ENCODE data around the gene EGFL7. TPM values are rescaled to one million over a fixed set of nuclear protein-coding genes. Genes with fewer than 3 reads are reported as not detected.

The EGFL7 gene
- total RNA-seq, 2 experiments from 2014 or later = 0.29 to 1.1 TPM

GRCh38 chr9:136681029-136681428 is 18.3 kb downstream of the EGFL7 start:
- Mint-ChIP-seq H3K4me1 (peaks cover 3% of the 10 kb centered on the region), H3K4me3 (no peak overlapping the region), H3K9me3 (ENCODE audit: low read depth) (no peaks in the 10 kb centered on the region), H3K27me3 (no peaks in the 10 kb centered on the region), H3K27ac (no peak overlapping the region), H3K36me3 (no peaks in the 10 kb centered on the region)
- CTCF ChIA-PET = interaction anchor here (1.1 to 7.6 kb wide), 2 partner anchors 9 to 48 kb away, joined by 3 to 33 read pairs; no protein-coding TSS in a partner anchor
- DNase-seq = no peak
- no peak for ATAC-seq

DNA sequence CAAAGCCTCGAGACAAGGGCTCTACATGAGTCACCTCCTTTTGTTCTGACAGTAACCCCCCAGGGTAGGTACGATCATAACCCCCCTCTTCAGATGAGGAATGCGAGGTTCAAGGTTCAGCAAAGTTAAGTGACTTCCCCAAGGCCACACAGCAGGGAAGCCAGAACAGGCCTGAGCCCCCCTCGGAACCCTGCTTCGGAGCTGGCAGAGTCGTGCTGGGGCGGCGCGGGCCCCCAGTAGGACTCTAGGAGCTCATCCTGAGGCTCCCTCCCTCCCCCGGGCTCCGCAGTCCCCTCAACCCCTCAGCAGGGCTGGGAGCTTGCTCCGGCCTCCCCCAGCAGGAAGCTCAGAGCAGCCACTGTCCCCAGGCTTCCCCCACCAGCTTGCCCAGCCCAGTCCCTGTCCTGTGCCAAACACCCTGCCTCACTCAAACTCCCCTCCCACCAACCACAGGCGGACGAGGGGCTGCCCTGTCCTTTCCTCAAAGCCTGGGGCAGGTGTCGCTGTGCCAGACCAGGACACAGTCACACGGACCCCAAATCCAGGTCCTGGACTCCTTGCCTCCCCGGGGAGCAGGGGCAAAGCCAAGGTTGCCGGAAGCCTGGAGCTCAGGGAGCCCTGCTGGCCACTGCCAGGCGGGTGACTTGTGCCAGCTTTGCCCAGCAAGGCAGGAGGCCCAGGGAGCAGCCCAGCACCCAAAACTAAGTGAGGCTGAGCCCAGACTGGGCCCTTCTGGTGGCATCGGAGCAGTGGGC is 19.4 kb downstream of the EGFL7 start:
- CTCF ChIA-PET = interaction anchor here (1.3 to 7.6 kb wide), 2 partner anchors 10 to 13 kb away, joined by 3 to 33 read pairs; no protein-coding TSS in a partner anchor
- H3K27me3 Mint-ChIP-seq = no peaks in the 10 kb centered on the region
- DNase-seq (no peak), ATAC-seq (no peak)
- H3K9me3 Mint-ChIP-seq (ENCODE audit: low read depth) = no peaks in the 10 kb centered on the region
- no peak overlapping the region for H3K27ac Mint-ChIP-seq
- H3K4me3 Mint-ChIP-seq = no peak overlapping the region
- H3K4me1 Mint-ChIP-seq = peaks cover 7% of the 10 kb centered on the region
- no peaks in the 10 kb centered on the region for H3K36me3 Mint-ChIP-seq

- Mint-ChIP-seq H3K27me3 (no peaks in the 10 kb centered on the region), H3K36me3 (no peaks in the 10 kb centered on the region), H3K9me3 (ENCODE audit: low read depth) (no peaks in the 10 kb centered on the region), H3K27ac (no peak overlapping the region), H3K4me1 (peaks cover 7% of the 10 kb centered on the region), H3K4me3 (no peak overlapping the region)
- DNase-seq (no peak), ATAC-seq (no peak)
- CTCF ChIA-PET = interaction anchor here (0.9 to 7.6 kb wide), 3 partner anchors 11 to 84 kb away, joined by 3 to 33 read pairs (median 3); no protein-coding TSS in a partner anchor
Measured at GRCh38 chr9:136682710-136683109, 20.0 kb downstream of the EGFL7 start.

GRCh38 chr9:136683173-136683745 is 20.5 kb downstream of the EGFL7 start:
- Mint-ChIP-seq H3K4me1 (peaks cover 11% of the 10 kb centered on the region), H3K27ac (no peak overlapping the region), H3K9me3 (ENCODE audit: low read depth) (no peaks in the 10 kb centered on the region), H3K27me3 (peaks cover 1% of the 10 kb centered on the region), H3K36me3 (no peaks in the 10 kb centered on the region), H3K4me3 (no peak overlapping the region)
- CTCF ChIA-PET = interaction anchor here (0.9 to 7.6 kb wide), 3 partner anchors 11 to 83 kb away, joined by 3 to 33 read pairs (median 3); no protein-coding TSS in a partner anchor
- ATAC-seq = no peak
- no peak for DNase-seq

DNA sequence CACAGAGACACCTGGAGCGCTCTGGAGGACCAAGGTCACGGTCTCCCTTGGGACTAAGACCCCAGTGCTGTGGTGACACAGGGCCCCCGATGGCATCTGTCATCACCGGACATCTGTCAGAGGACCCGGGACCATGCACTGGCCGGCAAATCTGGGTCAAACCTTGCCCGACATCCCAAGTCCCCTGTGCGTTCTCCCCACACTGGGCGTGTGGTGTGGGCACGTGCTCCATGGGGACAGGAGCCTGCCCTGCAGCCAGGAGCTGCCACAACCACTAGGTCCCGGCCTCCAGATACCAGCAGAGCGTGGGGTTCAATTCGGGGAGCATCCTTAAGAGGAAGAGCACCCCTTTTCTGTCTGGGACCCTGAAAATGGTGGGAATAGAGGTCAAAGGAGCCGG is 21.0 kb downstream of the EGFL7 start:
- ATAC-seq (no peak), DNase-seq (no peak)
- Mint-ChIP-seq H3K27ac (no peak overlapping the region), H3K27me3 (peaks cover 5% of the 10 kb centered on the region), H3K9me3 (ENCODE audit: low read depth) (no peaks in the 10 kb centered on the region), H3K4me3 (no peak overlapping the region), H3K4me1 (peaks cover 13% of the 10 kb centered on the region), H3K36me3 (no peaks in the 10 kb centered on the region)
- CTCF ChIA-PET = interaction anchor here (7.6 kb wide), 1 partner anchor 12 kb away, joined by 33 read pairs; no protein-coding TSS in a partner anchor

- CTCF ChIA-PET = interaction anchor here (7.6 kb wide), 1 partner anchor 12 kb away, joined by 33 read pairs; no protein-coding TSS in a partner anchor
- Mint-ChIP-seq H3K27me3 (peaks cover 9% of the 10 kb centered on the region), H3K36me3 (no peaks in the 10 kb centered on the region), H3K27ac (no peak overlapping the region), H3K4me3 (no peak overlapping the region), H3K9me3 (ENCODE audit: low read depth) (no peaks in the 10 kb centered on the region), H3K4me1 (peaks cover 13% of the 10 kb centered on the region)
- DNase-seq = no peak
- ATAC-seq = no peak
Measured at GRCh38 chr9:136684339-136684738, 21.6 kb downstream of the EGFL7 start.

DNA sequence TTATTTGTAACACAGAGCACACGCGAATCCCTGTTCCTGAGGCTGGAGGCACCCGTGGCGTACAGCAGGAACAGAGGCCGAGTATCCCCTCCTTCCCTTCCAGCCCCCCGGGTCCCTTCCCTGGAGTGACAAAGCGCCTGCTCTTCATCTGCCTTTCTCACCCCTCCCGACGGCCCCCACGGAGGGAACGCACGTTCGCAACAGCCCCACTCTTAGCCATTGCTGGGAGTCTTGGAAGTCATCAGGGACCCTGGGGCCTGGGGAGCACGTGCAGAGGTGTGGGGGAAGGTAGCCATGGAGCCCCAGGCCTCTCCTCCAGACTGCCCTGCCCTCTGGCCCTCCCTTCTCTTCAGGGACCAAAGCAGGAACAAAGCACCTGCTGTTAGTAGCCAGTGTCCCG is 22.1 kb downstream of the EGFL7 start:
- H3K9me3 Mint-ChIP-seq (ENCODE audit: low read depth) = no peaks in the 10 kb centered on the region
- H3K27ac Mint-ChIP-seq = no peak overlapping the region
- peaks cover 10% of the 10 kb centered on the region for H3K27me3 Mint-ChIP-seq
- no peak for ATAC-seq
- no peak overlapping the region for H3K4me3 Mint-ChIP-seq
- peaks cover 13% of the 10 kb centered on the region for H3K4me1 Mint-ChIP-seq
- CTCF ChIA-PET = interaction anchor here (7.6 kb wide), 1 partner anchor 13 kb away, joined by 33 read pairs; no protein-coding TSS in a partner anchor
- DNase-seq = no peak
- H3K36me3 Mint-ChIP-seq = no peaks in the 10 kb centered on the region

GRCh38 chr9:136685216-136685615 is 22.5 kb downstream of the EGFL7 start:
- CTCF ChIA-PET = interaction anchor here (2.7 to 7.6 kb wide), 2 partner anchors 13 to 43 kb away, joined by 11 to 33 read pairs; no protein-coding TSS in a partner anchor

DNA sequence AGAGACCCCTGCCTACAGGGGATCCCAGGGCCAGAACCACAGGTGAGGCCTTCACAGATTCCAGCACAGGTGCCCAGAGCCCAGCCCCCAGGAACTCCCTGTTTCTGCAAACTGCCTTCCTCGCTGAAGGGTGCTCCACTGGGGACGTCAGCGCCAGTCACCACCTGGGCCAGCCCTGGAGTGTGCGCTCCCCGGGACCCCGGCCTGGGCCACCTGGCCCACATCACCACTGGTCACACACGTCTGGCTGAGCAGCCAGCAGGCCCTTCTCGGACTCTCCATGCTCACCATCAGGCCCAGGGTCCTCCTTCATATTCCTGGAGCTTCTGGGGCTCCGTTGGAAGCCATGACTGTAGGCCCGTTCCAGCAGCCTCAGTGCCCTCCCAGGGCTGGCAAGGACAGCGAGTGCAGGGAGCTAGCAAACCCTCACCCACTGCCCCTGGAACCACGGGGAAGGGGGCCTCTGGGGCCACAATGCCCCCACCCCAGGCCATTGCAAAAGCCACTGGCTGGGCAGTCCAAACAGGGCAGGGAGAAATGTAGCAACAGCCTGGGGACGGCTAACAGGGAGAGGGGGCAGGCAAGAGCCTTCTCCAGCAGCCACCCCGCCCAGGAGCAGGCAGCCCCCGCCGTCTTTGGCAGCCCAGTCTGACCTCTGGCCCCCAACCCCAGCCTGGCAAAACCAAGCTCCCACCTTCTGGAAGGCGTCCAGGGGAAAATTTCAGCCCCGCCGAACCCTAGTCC is 23.2 kb downstream of the EGFL7 start:
- DNase-seq (no peak), ATAC-seq (no peak)
- Mint-ChIP-seq H3K27ac (no peak overlapping the region), H3K4me3 (peak overlapping the region; percentile 67), H3K27me3 (peaks cover 10% of the 10 kb centered on the region), H3K9me3 (ENCODE audit: low read depth) (no peaks in the 10 kb centered on the region), H3K36me3 (no peaks in the 10 kb centered on the region), H3K4me1 (peaks cover 13% of the 10 kb centered on the region)
- CTCF ChIA-PET = interaction anchor here (1.1 to 7.6 kb wide), 4 partner anchors 14 to 349 kb away, joined by 3 to 33 read pairs (median 7); no protein-coding TSS in a partner anchor

More at GRCh38 chr9:136685216-136685615, 22.5 kb downstream of the EGFL7 start:
- Mint-ChIP-seq H3K4me3 (no peak overlapping the region), H3K4me1 (peaks cover 13% of the 10 kb centered on the region), H3K27me3 (peaks cover 10% of the 10 kb centered on the region), H3K27ac (no peak overlapping the region), H3K9me3 (ENCODE audit: low read depth) (no peaks in the 10 kb centered on the region), H3K36me3 (no peaks in the 10 kb centered on the region)
- no peak for ATAC-seq
- no peak for DNase-seq

DNA sequence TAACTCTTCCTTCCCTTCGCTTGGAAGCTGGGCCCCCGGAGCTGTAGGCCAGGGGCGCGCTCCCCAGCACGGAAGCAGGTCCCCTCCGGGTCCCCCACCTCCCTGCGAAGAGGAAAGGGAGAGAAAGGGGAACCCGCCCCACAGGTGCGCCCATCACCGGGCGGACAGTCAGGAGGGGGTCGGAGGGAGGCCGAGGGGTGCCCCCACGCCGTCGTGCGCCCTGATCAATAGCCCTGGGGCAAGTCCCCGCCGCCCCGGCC is 23.7 kb downstream of the EGFL7 start:
- no peaks in the 10 kb centered on the region for H3K9me3 Mint-ChIP-seq (ENCODE audit: low read depth)
- CTCF ChIA-PET = interaction anchor here (1.1 to 7.6 kb wide), 4 partner anchors 14 to 349 kb away, joined by 3 to 33 read pairs (median 7); no protein-coding TSS in a partner anchor
- no peaks in the 10 kb centered on the region for H3K36me3 Mint-ChIP-seq
- H3K27ac Mint-ChIP-seq = no peak overlapping the region
- no peak for ATAC-seq
- H3K27me3 Mint-ChIP-seq = peaks cover 10% of the 10 kb centered on the region
- no peak for DNase-seq
- H3K4me1 Mint-ChIP-seq = peaks cover 13% of the 10 kb centered on the region
- peak overlapping the region; percentile 67 for H3K4me3 Mint-ChIP-seq

DNA sequence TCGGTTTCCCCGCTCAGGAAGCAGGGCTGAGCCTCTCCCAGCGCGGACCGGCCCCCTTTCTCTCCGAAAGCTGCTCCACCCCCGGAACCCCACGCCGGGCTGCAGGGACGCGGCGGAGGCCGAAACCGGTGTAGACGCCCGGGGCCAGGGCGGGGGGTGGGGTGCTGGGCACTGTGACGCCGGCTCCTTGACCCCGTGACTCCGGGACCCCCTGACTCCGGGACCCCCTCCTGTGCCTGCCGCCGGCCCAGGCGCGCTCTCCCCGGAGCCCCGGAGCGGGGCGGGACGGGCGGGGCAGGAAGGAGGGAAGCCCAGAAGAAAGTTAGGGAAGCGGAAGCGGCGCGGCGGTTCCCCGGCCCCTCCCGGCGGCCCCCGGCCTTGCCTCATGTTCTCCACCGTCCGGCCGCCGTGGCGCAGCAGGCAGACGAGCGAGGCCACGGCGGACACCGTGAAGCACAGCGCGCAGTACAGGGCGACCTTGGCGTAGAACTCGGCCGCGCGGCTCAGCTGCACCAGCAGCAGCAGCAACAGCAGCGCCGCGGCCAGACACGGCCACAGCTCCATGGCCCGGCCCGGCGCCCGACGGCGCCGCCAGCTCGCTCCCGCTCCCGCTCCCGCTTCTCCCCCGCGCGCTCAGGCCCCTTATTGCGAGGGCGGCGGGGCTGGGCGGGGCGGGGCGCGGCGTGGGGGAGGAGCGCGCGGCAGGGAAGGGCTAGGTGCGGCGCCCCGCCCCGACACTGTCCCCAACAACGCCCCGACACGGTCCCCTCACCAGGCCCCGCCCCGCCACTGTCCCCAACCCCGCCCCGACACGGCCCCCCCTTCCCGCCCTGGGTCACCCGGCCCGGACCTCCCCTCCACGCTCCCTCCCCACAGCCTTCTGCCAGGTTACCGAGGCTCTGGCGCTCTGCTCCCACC is 24.3 kb downstream of the EGFL7 start, which contains the start of gene AGPAT2:
AGPAT2 (minus strand) TSS at position 664 of the 918 bp plus-strand sequence; CDS start at position 564, 100 bp downstream.
- CTCF ChIA-PET = interaction anchor here (1.1 to 7.6 kb wide), 5 partner anchors 15 to 348 kb away, joined by 3 to 33 read pairs (median 3); no protein-coding TSS in a partner anchor
- peak within 1 kb of the TSS; percentile 59 for H3K27ac Mint-ChIP-seq
- no peaks in the 10 kb centered on the region for H3K36me3 Mint-ChIP-seq
- H3K4me1 Mint-ChIP-seq = peaks cover 13% of the 10 kb centered on the region
- H3K27me3 Mint-ChIP-seq = peaks cover 10% of the 10 kb centered on the region
- peak within 1 kb of the TSS; percentile 67 for H3K4me3 Mint-ChIP-seq
- ATAC-seq (peak; percentile 90), DNase-seq (peak; percentile 79)
- H3K9me3 Mint-ChIP-seq (ENCODE audit: low read depth) = no peaks in the 10 kb centered on the region

DNA sequence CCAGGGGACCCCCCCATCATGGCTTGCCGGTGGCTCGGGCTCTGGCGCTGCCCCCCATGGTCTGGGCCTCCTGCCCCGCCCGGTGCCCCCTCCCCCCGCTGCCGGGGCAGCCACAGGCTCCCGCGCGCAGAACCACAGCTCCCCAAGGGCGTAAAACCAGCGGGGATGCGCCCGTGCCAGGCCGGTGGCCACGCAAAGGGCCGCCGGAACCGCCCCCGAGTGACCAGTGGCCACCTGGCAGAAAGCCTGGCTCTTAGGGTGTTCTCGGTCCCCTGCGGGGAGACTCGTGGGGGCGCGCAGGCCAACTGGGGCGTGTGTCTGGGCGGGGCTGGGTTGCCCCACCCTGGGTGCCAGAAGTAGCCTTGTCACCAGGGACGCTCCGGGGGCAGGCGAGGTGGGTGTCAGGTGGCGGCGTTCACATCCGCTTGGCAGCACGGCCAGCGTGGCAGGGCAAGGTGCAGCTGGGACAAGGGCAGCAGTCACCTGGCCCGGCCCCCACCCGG is 25.1 kb downstream of the EGFL7 start:
- Mint-ChIP-seq H3K4me1 (peaks cover 13% of the 10 kb centered on the region), H3K4me3 (no peak overlapping the region), H3K9me3 (ENCODE audit: low read depth) (no peaks in the 10 kb centered on the region), H3K27ac (no peak overlapping the region), H3K27me3 (peaks cover 10% of the 10 kb centered on the region), H3K36me3 (no peaks in the 10 kb centered on the region)
- DNase-seq (peak; percentile 59), ATAC-seq (peak; percentile 8)
- CTCF ChIA-PET = interaction anchor here (1.2 to 7.6 kb wide), 5 partner anchors 12 to 155 kb away, joined by 3 to 33 read pairs (median 10); no protein-coding TSS in a partner anchor

All from activated CD8-positive, alpha-beta memory T cell treated with anti-CD3 and anti-CD28 coated beads, Interleukin-2, amount 10 ng/mL, durations not matched to agents 7 days and 5 days (primary cell).